ENCODE data around the gene FOXD4L1. TPM values are rescaled to one million over a fixed set of nuclear protein-coding genes. Genes with fewer than 3 reads are reported as not detected.
A peak's percentile ranks its signal among the peaks of the same experiment; 100 is the strongest.
"Not testable (repeated sequence)": the region's sequence is repeated elsewhere in the genome, so short reads cannot be mapped to it uniquely, and the experiment has no call there.

The FOXD4L1 gene
- total RNA-seq (0.81 and 1.2 TPM in 2 replicates), polyA plus RNA-seq (0.09 TPM in 1 of 2 replicates, not detected in the other)

- H3K4me1 ChIP-seq (ENCODE audit: low read depth); H3K9me3 ChIP-seq (ENCODE audit: low read depth); DNase-seq (ENCODE audit: low read depth in 1 of 2, low spot score in 1 of 2); H3K4me3 ChIP-seq; H3K27ac ChIP-seq; H3K36me3 ChIP-seq: not testable (repeated sequence)
- peaks cover 56% of the 10 kb centered on the region for H3K27me3 ChIP-seq
These were observed at the start of gene FOXD4L1 for GRCh38 chr2:113498365-113498764. Gene FOXD4L1, plus strand, starts transcription at chr2:113498665. Its CDS starts 592 bp downstream, at chr2:113499257.

GRCh38 chr2:113465770-113466169 lies 32.7 kb upstream of the FOXD4L1 start:
- peak in 1 of 2 donors; percentile 5 for DNase-seq (ENCODE audit: low read depth in 1 of 2, low spot score in 1 of 2)
- not testable (repeated sequence) for H3K27me3 ChIP-seq; H3K4me1 ChIP-seq (ENCODE audit: low read depth); H3K27ac ChIP-seq; H3K4me3 ChIP-seq; H3K36me3 ChIP-seq; H3K9me3 ChIP-seq (ENCODE audit: low read depth)

GRCh38 chr2:113476688-113477368 lies 21.6 kb upstream of the FOXD4L1 start:
- H3K27ac ChIP-seq; H3K27me3 ChIP-seq; H3K36me3 ChIP-seq; H3K9me3 ChIP-seq (ENCODE audit: low read depth); DNase-seq (ENCODE audit: low read depth in 1 of 2, low spot score in 1 of 2); H3K4me3 ChIP-seq; H3K4me1 ChIP-seq (ENCODE audit: low read depth): not testable (repeated sequence)

- H3K4me1 ChIP-seq (ENCODE audit: low read depth); H3K9me3 ChIP-seq (ENCODE audit: low read depth); H3K4me3 ChIP-seq; DNase-seq (ENCODE audit: low read depth in 1 of 2, low spot score in 1 of 2); H3K27ac ChIP-seq; H3K36me3 ChIP-seq: not testable (repeated sequence)
- peaks cover 39% of the 10 kb centered on the region for H3K27me3 ChIP-seq
These were observed 1.9 kb upstream of the FOXD4L1 start for GRCh38 chr2:113496527-113496926.

GRCh38 chr2:113499019-113499885 lies 787 bp downstream of the FOXD4L1 start:
- not testable (repeated sequence) for H3K27ac ChIP-seq; DNase-seq (ENCODE audit: low read depth in 1 of 2, low spot score in 1 of 2); H3K36me3 ChIP-seq; H3K9me3 ChIP-seq (ENCODE audit: low read depth); H3K4me1 ChIP-seq (ENCODE audit: low read depth); H3K4me3 ChIP-seq
- H3K27me3 ChIP-seq, result peaks cover 65% of the 10 kb centered on the region

GRCh38 chr2:113499886-113500722 lies 1.6 kb downstream of the FOXD4L1 start:
- not testable (repeated sequence) for DNase-seq (ENCODE audit: low read depth in 1 of 2, low spot score in 1 of 2); H3K4me1 ChIP-seq (ENCODE audit: low read depth); H3K27ac ChIP-seq; H3K4me3 ChIP-seq; H3K36me3 ChIP-seq; H3K9me3 ChIP-seq (ENCODE audit: low read depth)
- H3K27me3 ChIP-seq, result peaks cover 69% of the 10 kb centered on the region

DNA sequence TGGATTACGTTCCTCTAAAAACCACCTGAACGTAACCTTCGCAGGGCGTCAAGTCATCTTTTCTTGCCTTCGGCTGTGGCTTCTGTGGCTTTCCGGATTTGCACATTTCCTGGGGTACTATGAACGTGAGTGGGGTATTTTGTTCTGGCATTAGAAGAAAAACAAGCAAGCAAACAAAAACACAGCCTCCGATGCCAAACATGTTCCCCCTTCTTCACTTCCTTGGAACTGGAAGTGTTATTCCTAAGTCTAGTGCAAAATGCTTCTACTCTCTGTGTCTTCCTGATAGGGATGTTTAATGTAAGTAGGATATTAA lies 2.2 kb downstream of the FOXD4L1 start:
- not testable (repeated sequence) for H3K4me1 ChIP-seq (ENCODE audit: low read depth); DNase-seq (ENCODE audit: low read depth in 1 of 2, low spot score in 1 of 2); H3K27ac ChIP-seq; H3K4me3 ChIP-seq; H3K9me3 ChIP-seq (ENCODE audit: low read depth); H3K36me3 ChIP-seq
- peaks cover 75% of the 10 kb centered on the region for H3K27me3 ChIP-seq

GRCh38 chr2:113502216-113503093 lies 4.0 kb downstream of the FOXD4L1 start:
- H3K36me3 ChIP-seq; H3K4me1 ChIP-seq (ENCODE audit: low read depth); DNase-seq (ENCODE audit: low read depth in 1 of 2, low spot score in 1 of 2); H3K9me3 ChIP-seq (ENCODE audit: low read depth); H3K27ac ChIP-seq: not testable (repeated sequence)
- H3K27me3 ChIP-seq, result peaks cover 88% of the 10 kb centered on the region
- peak overlapping the region; percentile 38 for H3K4me3 ChIP-seq

DNA sequence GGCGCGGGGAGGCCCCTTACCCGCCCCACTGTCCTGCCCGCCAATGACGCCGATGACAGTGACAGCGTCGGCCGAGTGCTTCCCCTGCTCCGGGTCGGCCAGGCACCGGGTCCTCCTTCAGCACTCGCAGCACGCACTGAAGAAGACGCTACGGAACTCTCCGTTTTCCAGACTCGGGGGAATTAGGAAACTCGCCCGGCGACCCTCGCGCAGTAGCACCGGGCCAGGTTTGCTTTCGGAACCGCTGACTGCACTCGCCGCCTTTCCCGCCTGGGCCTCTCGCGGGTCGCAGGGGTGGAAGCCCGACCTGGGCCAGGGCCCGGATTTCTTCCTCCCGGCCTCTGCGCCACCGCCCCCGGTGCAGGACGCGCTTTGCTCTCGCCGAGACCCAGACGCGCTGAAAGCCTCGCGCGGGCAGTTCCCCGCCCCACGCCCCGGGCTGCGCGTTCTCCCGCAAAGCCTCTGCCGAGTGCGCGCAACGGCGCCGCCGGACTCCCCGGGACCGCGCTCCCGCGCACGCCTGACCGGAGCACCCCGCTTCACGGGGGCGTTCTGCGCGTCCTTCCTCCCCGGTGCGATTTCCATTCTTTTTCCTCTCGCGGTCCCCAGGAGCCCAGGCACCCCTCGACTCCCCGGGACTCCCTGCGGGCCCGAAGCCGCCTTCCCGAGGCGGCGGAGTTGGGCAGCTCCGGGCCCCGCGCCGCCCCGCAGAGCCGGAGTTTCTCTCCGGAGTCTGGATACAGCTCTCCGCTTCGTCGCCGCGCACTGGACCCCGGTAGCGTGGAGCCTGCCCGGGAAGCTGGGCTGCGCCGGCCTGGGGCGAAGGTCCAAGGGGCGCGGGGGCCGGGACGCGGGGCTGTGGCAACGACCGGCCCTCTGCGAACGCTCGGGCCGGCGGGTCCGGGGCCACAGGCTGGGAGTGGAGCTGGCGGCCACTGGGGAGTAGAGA lies 4.9 kb downstream of the FOXD4L1 start:
- peak overlapping the region; percentile 38 for H3K4me3 ChIP-seq
- DNase-seq (ENCODE audit: low read depth in 1 of 2, low spot score in 1 of 2), result peak in 1 of 2 donors; percentile 50

GRCh38 chr2:113504081-113504480 lies 5.6 kb downstream of the FOXD4L1 start:
- H3K36me3 ChIP-seq; H3K27ac ChIP-seq; H3K9me3 ChIP-seq (ENCODE audit: low read depth); DNase-seq (ENCODE audit: low read depth in 1 of 2, low spot score in 1 of 2); H3K4me1 ChIP-seq (ENCODE audit: low read depth): not testable (repeated sequence)
- Histone ChIP-seq H3K4me3 (peak overlapping the region; percentile 38), H3K27me3 (peaks cover 91% of the 10 kb centered on the region)

More for the DNA sequence above, 4.9 kb downstream of the FOXD4L1 start:
- H3K36me3 ChIP-seq; H3K9me3 ChIP-seq (ENCODE audit: low read depth); H3K4me1 ChIP-seq (ENCODE audit: low read depth); H3K27ac ChIP-seq: not testable (repeated sequence)
- peaks cover 92% of the 10 kb centered on the region for H3K27me3 ChIP-seq

DNA sequence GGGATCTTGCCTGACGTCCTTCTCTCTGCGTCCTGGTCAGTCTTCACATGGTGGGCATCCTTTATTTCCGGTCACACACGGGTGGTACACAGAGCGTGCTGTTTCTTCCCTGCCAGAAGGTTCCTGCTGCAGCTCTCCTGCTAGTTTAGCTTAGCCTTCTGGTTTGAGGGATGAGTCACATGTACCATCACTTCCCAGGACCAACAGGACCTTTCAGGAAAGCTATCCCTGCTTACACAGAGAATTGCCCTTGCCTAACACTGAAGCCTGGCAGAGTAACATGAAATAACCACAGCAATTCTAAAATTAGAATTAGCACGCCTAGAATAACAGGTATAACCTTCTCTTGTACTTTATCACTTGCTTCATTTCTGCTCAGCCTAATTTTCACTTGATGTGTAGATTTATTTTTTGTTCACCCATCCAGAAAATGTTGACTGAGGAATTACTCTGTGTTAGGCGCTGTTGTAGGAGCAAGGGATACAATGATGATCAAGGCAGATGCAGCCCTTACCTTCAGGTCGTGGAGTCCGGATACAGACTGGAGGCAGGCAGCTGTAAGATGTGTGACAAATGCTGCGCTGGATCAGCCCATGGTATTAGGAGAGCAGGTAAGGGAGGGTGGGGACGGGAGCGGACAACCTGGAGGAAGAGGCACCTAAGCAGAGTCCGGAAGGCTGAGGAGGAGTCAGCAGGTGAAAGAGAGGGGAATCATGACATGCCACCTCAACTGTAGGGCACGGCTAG lies 9.1 kb downstream of the FOXD4L1 start:
- not testable (repeated sequence) for H3K9me3 ChIP-seq (ENCODE audit: low read depth); DNase-seq (ENCODE audit: low read depth in 1 of 2, low spot score in 1 of 2); H3K27ac ChIP-seq; H3K4me3 ChIP-seq; H3K36me3 ChIP-seq; H3K4me1 ChIP-seq (ENCODE audit: low read depth)
- peaks cover 79% of the 10 kb centered on the region for H3K27me3 ChIP-seq

Data from cardiac muscle cell (in vitro differentiated cells and primary cell).